CD4-positive, alpha-beta T cell treated with Interleukin-17A for 1 hour (primary cell): ENCODE data around the gene ZBTB17.
A peak's percentile ranks its signal among the peaks of the same experiment; 100 is the strongest.

ENCODE experiments used
- DNase-seq: peaks from one replicate; pipeline ENCODE4 v3.0.0-alpha.2; 2020

Gene ZBTB17

GRCh38 chr1:15958793-15959192 is 17.1 kb downstream of the ZBTB17 start:
- no peak for DNase-seq

- DNase-seq: no peak
Observed at GRCh38 chr1:15958111-15958510, 17.8 kb downstream of the ZBTB17 start.

DNA sequence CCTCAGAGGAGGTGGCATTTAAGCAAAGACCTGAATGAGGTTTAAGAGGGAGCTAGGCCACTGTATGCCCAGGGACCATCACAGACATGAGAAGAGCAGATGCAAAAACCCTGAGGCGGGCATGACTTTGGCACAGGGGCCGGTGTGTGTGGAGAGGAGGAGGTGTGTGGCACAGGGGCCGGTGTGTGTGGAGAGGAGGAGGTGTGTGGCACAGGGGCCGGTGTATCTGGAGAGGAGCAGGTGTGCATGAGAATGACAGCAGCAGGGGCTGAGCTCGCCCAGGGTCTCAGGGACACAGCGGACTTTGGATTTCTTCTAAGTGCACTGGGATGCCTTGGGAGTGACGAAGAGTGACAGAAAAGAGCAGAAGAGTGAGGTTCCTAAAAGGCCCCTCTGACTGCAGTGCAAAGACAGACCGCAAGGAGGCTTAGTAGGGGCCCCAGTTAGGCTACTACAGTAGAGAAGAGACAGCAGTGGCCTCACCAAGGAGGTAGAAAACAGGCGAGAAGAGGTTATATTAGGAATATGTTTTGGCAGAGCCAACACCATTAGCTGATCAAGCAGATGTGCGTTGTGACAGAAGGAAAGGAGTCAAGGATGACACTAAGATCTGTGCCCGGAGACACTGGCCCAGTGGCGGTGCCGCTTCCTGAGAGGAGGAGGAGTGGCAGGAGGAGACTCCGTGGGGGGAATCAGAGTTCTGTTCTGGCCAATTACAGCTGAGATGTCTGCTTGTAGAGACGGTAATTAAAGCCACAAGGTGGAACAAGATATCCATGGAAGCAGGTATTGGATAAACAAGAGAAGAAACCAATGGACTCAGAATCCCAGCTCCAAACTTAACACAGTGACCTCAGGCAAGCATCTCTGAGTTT is 18.4 kb downstream of the ZBTB17 start:
- DNase-seq: no peak

DNA sequence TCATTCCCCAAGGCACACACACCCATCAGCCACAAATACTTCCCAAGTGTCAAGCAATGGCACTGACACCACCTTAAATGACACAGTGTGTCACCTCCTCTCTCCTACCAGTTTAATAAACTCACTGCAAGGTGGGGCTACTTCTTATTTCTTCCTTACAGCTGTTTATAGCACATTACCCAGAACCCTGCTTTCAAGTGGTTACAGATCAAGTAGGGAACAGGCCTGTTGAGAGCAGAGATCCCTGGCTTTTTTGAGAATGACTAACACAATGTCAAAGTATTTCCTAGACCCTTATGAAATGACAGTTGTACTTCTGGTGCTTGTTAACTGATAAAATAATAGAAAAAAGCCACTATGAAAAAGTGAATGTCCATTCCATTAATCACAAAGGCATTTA is 19.8 kb downstream of the ZBTB17 start:
- no peak for DNase-seq

GRCh38 chr1:15955552-15955951 is 20.3 kb downstream of the ZBTB17 start:
- DNase-seq: no peak

DNA sequence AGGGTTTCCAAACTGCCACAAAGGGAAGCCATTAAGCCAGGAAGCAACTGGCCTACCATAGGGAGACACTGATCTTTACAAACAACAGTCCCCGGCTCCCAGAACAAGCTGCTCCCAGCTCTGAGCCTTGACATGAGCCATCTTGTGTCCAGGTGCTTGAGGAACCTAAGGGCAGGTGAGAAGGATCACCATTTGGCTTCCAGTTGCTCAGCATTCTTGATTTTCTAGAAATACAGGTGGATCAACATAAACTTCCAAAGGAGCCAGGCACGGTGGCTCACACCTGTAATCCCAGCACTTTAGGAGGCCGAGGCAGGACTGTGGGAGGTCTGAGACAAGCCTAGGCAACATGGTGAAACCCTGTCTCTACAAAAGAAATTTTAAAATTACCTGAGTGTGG is 21.6 kb downstream of the ZBTB17 start:
- DNase-seq: no peak

DNA sequence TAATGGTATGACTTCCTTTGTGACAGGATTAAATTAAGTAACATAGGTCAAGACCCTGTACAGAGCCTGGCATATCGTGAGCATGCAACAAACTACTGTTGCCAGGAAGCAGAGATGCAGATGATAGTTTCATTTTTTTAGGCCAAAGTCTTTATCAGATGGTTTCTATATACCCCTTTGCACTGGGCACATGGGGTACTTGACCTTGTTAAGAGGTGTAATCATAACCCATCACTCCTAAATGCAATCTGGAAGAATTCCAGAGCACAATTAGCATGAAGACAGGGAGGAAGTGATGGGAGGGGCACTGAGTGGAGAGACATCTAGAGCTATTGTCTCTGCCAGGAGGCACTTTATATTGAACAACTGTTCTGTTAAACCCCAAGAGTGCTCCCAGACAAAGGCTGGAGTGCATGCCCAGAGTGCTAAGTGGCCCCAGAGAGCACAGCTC is 22.1 kb downstream of the ZBTB17 start:
- no peak for DNase-seq

DNA sequence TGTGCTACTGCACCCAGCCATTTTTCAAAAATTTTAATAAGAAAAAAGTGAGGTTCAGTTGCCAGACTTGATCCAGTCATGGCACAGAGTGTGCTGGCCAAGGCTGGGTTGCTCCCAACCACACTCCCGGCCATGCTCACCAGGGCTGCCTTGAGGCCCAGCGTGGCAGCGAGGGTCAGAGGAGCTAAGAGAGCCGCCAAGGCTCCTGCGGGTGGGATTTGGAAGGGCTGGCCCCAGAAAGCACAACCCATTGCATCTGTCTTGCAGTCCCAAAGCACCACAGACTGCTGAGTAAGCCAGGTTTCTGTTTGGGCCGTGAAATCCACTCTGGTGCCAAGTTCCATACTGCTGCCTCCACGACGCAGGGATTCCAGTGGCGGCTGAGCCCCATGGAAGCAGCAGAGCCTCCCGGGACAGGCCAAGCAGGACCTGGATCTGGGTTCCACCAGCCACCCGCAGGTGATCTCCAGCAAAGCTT is 22.6 kb downstream of the ZBTB17 start:
- DNase-seq: no peak

GRCh38 chr1:15952317-15953258 is 23.3 kb downstream of the ZBTB17 start:
- DNase-seq: no peak

- DNase-seq: peak; percentile 52
Observed at GRCh38 chr1:15951341-15952153, 24.4 kb downstream of the ZBTB17 start.

DNA sequence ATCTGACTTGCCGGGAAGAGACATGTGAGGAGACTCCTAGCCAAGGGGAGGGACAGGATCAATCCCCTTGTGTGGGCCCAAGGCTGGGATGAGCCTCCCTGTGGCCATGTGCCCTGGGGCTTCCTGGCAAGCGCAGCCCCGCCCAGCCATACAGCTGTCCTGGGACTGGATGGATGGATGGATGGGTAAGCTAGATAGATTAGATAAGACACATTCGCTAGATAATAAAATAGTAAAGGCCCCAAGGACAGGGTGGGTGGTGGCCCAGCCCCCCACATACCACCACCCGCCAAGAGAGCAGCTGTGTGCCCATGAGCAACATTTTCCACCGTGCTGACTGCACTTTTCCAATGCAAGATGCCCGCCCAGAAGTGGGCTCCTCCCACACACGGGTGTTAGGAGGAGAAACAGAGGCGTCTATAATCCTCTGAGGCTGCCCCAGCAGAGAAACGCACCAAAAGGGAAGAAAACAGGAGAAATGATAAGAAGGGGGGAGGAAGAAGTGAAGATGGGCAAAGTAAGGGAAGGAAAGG is 25.1 kb downstream of the ZBTB17 start:
- peak; percentile 57 for DNase-seq

DNA sequence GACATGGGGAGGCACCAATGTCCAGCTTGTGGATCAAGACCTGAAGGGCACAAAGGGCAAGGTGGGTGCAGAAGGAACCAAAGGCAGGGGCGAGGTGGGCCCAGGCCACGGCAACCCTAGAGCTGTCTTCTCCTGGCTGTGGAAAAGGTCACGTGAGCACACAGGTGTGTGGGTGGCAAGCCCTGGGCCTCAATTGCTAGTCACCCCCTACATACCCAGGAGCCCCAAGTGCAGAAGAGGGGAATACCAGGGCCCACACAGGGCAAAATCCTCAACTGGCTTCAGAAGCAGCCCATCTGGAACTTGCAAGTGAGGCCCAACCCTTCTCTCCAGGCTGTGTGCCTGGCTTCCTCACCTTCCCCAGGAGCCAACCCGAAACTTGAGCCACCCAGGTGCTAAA is 25.6 kb downstream of the ZBTB17 start:
- peak; percentile 34 for DNase-seq

DNA sequence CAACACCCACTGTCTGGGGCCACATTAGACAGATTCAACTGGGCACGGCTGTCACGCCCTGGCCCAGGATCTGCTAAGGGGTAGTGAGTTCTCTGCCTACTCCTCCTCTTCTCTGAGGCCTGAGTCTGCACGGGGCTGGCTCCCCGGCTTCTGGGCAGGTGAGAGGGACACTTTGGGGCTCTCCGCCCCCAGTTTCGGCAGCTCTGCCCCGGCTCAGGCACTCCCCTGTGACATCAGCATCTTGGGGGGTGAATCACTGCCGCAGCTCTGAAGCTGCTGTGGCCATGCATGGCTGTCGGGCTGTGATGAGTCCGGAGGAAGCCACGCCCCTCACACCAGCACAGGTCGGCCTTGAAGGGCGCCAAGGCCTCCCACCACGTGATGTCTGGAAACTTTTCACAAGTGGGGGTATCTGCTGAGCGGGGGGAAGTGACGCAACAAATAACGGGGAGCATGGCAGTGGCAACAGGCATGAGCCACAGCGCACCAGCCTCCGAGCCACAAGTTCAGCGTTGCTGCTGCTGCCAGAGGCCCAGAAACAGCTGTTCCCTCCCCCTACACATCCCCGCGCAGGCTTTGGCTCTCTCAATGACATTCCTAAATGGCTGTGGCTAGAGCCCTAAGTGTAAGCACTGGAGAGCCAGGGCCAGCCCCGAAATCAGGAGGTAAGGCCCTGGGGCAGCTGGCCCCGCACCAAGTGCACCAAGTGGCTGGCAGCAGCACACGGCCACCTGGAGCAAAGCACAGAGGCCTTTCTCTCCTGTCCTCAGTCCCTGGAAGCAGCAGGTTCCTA is 26.3 kb downstream of the ZBTB17 start:
- DNase-seq: peak; percentile 97

- no peak for DNase-seq
Observed at GRCh38 chr1:15948595-15949452, 27.1 kb downstream of the ZBTB17 start.

DNA sequence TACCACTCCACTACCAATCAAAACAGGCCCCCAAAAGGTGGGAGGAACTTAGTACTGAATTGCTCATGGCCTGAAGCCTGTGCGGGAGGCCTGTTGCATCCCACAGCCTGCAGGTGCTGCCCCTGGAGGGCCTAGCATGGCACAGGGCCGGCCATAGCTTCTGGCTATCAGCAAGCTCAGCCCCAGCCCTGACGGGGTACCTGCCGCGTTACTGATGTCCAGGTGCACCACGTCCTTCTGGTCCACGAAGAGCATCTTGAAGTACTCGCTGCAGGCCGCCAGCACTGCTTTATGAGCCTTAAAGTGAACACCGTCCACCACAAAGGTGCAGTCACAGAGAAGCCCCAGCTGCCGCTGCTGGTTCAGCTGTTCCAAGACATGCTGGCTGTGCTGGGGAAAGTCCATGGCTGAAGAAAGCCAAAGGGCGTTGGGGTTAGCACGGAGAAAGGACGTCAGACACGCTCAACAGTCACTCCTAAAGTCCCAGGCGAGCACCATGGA is 27.8 kb downstream of the ZBTB17 start:
- peak; percentile 26 for DNase-seq

DNA sequence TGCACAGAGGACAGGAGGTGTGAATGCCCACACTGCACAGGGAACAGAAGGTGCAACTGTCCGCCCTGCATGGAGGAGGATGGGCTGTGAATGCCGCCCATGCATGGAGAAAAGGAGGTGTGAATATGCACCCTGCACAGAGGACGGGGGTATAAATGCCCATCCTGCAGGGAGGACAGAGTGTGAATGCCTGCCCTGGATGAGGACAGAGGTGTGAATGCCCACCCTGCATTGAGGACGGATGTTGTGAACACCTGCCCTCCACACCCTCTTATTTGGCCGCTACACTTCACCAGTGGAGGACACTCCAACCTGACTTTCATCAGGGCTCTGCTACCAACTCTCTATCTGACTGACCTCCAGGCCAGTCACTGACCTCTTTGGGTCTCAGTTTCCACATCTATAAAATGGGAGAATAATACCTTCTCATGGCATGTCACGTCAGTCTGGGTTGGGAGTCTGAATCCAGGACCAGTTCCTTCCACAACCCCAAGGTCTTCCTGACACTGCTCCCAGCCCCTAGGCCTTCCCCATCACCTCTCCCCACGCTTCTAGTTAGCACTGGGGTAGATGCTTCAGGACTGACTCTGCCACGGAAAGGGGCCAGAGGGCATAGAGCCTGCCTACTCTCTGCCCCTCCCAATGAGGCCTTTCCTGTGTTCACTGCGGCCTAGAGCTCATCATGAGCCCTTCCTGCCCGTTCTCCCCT is 28.4 kb downstream of the ZBTB17 start:
- no peak for DNase-seq

DNA sequence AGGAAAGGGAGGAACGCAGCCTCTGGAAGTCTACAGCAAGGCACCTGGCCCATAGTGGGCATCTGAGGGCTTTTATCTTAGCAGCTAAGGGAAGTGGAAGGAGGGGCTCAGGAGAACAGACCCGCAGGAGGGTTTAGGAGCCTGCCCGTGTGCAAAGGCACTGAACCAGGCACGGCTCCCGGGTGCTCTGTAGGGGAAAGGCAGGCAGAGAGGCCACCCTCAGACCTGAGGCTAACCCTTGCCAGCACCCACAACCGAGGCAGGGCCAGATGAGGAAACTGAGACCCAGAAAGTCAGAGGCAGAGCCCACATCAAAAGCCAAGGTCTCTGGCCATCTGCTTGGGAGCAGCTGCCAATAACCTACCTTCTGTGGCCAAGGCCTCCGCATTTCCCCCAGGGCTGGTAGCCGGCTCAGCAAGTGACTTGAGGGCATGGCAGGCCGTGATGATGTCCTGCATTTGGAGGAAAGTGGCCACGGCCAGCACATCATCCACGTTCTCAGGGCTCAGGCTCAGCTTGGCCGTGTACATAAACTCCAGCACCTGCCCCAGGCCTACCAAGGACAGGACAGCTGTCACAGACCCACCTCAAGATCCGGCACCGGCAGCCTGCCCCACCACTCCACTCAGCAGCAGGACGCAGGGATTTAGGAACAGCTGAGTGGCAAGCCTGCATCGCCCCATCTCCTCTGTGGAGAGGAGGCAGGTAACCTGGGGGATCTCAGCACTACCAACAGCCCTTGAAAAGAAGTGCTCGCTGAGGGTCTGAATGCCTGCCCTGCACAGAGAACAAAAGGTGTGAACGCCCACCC is 29.1 kb downstream of the ZBTB17 start:
- DNase-seq: no peak

- DNase-seq: no peak
Observed at GRCh38 chr1:15945832-15946448, 30.0 kb downstream of the ZBTB17 start.
